Measurements from ENCODE around the gene ROMO1. TPM values are rescaled to one million over a fixed set of nuclear protein-coding genes. Genes with fewer than 3 reads are reported as not detected.

The ROMO1 gene
- total RNA-seq, 2 donors from 2014 or later = 249 to 320 TPM

GRCh38 chr20:35730583-35731468 lies 31.6 kb downstream of the ROMO1 start:
- Histone ChIP-seq H3K27ac (no peak overlapping the region), H3K4me3 (no peak overlapping the region), H3K36me3 (peaks cover 6 to 14% of the 10 kb centered on the region in 2 donors), H3K9me3 (no peaks in the 10 kb centered on the region), H3K27me3 (replicated peaks; ENCODE audit: insufficient read depth) (no peaks in the 10 kb centered on the region), H3K4me1 (replicated peaks) (peaks cover 3% of the 10 kb centered on the region)
- intact Hi-C loops (cut with DNase I) = no loop called here
- 41% methylated on average over 4 of the region's 4 CpGs for WGBS
- DNase-seq (ENCODE audit: low spot score) = no peak
- TF ChIP-seq POLR2A (IDR thresholded peaks at IDR 0.05) (no peak), POLR2AphosphoS5 (IDR thresholded peaks at IDR 0.05) (no peak), CTCF (IDR thresholded peaks at IDR 0.05) (no peak)

GRCh38 chr20:35731469-35731788 lies 32.2 kb downstream of the ROMO1 start:
- H3K4me3 ChIP-seq = no peak overlapping the region
- intact Hi-C loops (cut with DNase I) = no loop called here
- H3K4me1 ChIP-seq (replicated peaks) = peaks cover 3% of the 10 kb centered on the region
- WGBS = 41% methylated on average over 2 of the region's 2 CpGs
- H3K27me3 ChIP-seq (replicated peaks; ENCODE audit: insufficient read depth) = no peaks in the 10 kb centered on the region
- no peak for DNase-seq (ENCODE audit: low spot score)
- peaks cover 6 to 10% of the 10 kb centered on the region in 2 donors for H3K36me3 ChIP-seq
- TF ChIP-seq CTCF (IDR thresholded peaks at IDR 0.05) (no peak), POLR2AphosphoS5 (IDR thresholded peaks at IDR 0.05) (no peak), POLR2A (IDR thresholded peaks at IDR 0.05) (no peak)
- no peak overlapping the region for H3K27ac ChIP-seq
- H3K9me3 ChIP-seq = no peaks in the 10 kb centered on the region

GRCh38 chr20:35731862-35732643 lies 32.8 kb downstream of the ROMO1 start:
- H3K4me1 ChIP-seq (replicated peaks) = peaks cover 3% of the 10 kb centered on the region
- no peak overlapping the region for H3K4me3 ChIP-seq
- H3K9me3 ChIP-seq = no peaks in the 10 kb centered on the region
- TF ChIP-seq POLR2A (IDR thresholded peaks at IDR 0.05) (no peak), CTCF (IDR thresholded peaks at IDR 0.05) (no peak), POLR2AphosphoS5 (IDR thresholded peaks at IDR 0.05) (no peak)
- no peak overlapping the region for H3K27ac ChIP-seq
- H3K36me3 ChIP-seq = peaks cover 6 to 8% of the 10 kb centered on the region in 2 donors
- no peak for DNase-seq (ENCODE audit: low spot score)
- 87% methylated on average over 24 of the region's 24 CpGs for WGBS
- intact Hi-C loops (cut with DNase I) = no loop called here
- H3K27me3 ChIP-seq (replicated peaks; ENCODE audit: insufficient read depth) = no peaks in the 10 kb centered on the region

- no peak for DNase-seq (ENCODE audit: low spot score)
- Histone ChIP-seq H3K36me3 (peaks cover 6 to 7% of the 10 kb centered on the region in 2 donors), H3K9me3 (no peaks in the 10 kb centered on the region), H3K27me3 (replicated peaks; ENCODE audit: insufficient read depth) (no peaks in the 10 kb centered on the region), H3K4me3 (no peak overlapping the region), H3K4me1 (replicated peaks) (peaks cover 3% of the 10 kb centered on the region), H3K27ac (no peak overlapping the region)
- intact Hi-C loops (cut with DNase I) = no loop called here
- 55% methylated on average over 1 of the region's 1 CpG for WGBS
- TF ChIP-seq CTCF (IDR thresholded peaks at IDR 0.05) (no peak), POLR2A (IDR thresholded peaks at IDR 0.05) (no peak), POLR2AphosphoS5 (IDR thresholded peaks at IDR 0.05) (no peak)
Observed at GRCh38 chr20:35732644-35732982, 33.4 kb downstream of the ROMO1 start.

Data from prostate gland (tissue), 2 donors.